Neural cell (in vitro differentiated cells): ENCODE measurements around the gene LMOD2. TPM values are rescaled to one million over a fixed set of nuclear protein-coding genes. Genes with fewer than 3 reads are reported as not detected.

Source experiments
- H2AFZ ChIP-seq: fragments of 200-600, 300-800 bp; sonication (generic), shearing (Covaris generic); 2 replicates; pipeline ENCODE4 v1.6.0; 2014; ENCODE audit warnings: low read depth, mild to moderate bottlenecking, antibody characterized with exemption, low read length, moderate library complexity
- H3F3A ChIP-seq: fragments of 200-600 bp; shearing (Covaris generic); 2 replicates; pipeline ENCODE4 v1.6.1; 2016; ENCODE audit warnings: mild to moderate bottlenecking, moderate library complexity, mixed read lengths, antibody characterized with exemption, low read length; ENCODE audit not compliant: insufficient read depth, poor library complexity, severe bottlenecking
- H3K27ac ChIP-seq: fragments of 200-600, 300-800 bp; sonication (generic), shearing (Covaris generic); 2 replicates; pipeline ENCODE4 v1.5.1; 2014; ENCODE audit warnings: mild to moderate bottlenecking, low read length, moderate library complexity
- H3K27me3 ChIP-seq: fragments of 300-800, 200-600 bp; sonication (generic), shearing (Covaris generic); 2 replicates; pipeline ENCODE4 v1.6.0; 2014; ENCODE audit warnings: mild to moderate bottlenecking, low read depth, low read length, moderate library complexity; ENCODE audit not compliant: insufficient read depth
- H3K36me3 ChIP-seq: fragments of 300-800, 200-600 bp; sonication (generic), shearing (Covaris generic); 2 replicates; pipeline ENCODE4 v1.5.1; 2014; ENCODE audit warnings: mild to moderate bottlenecking, antibody characterized with exemption, low read length, moderate library complexity; ENCODE audit not compliant: insufficient read depth
- H3K4me2 ChIP-seq: fragments of 300-800, 200-600 bp; sonication (generic), shearing (Covaris generic); 2 replicates; pipeline ENCODE4 v1.6.0; 2014; ENCODE audit warnings: mild to moderate bottlenecking, low read length
- H3K4me3 ChIP-seq: fragments of 300-800, 200-600 bp; sonication (generic), shearing (Covaris generic); 2 replicates; pipeline ENCODE4 v1.5.1; 2014; ENCODE audit warnings: mild to moderate bottlenecking, low read length, moderate library complexity
- H3K79me2 ChIP-seq: fragments of 200-600 bp; shearing (Covaris generic); replicated peaks from 2 replicates; pipeline ENCODE4 v1.6.0; 2014; ENCODE audit warnings: mild to moderate bottlenecking, low read length, moderate library complexity; ENCODE audit not compliant: insufficient read depth
- H3K9ac ChIP-seq: fragments of 300-800, 200-600 bp; sonication (generic), shearing (Covaris generic); 2 replicates; pipeline ENCODE4 v1.6.1; 2016; ENCODE audit warnings: mild to moderate bottlenecking, low read length, mixed read lengths
- H3K9me2 ChIP-seq: fragments of 200-600 bp; shearing (Covaris generic); 2 replicates; pipeline ENCODE4 v1.6.1; 2016; ENCODE audit warnings: mild to moderate bottlenecking, low read length, mixed read lengths; ENCODE audit not compliant: insufficient read depth
- H3K9me3 ChIP-seq: fragments of 200-600, 300-800 bp; sonication (generic), shearing (Covaris generic); 2 replicates; pipeline ENCODE4 v1.6.1; 2016; ENCODE audit warnings: mild to moderate bottlenecking, mixed run types, low read length, moderate library complexity, mixed read lengths
- H4K20me1 ChIP-seq: fragments of 200-600 bp; shearing (Covaris generic); 2 replicates; pipeline ENCODE4 v1.6.1; 2016; ENCODE audit warnings: mild to moderate bottlenecking, mixed run types; ENCODE audit not compliant: insufficient read depth
- CTCF ChIP-seq: fragments of 450-650 bp; IDR thresholded peaks from 2 replicates; pipeline ENCODE4 v1.5.1; 2014; ENCODE audit warnings: antibody characterized with exemption, mild to moderate bottlenecking, moderate library complexity; ENCODE audit not compliant: poor library complexity, severe bottlenecking
- EP300 ChIP-seq: fragments of 450-650 bp; conservative IDR thresholded peaks from 2 replicates; pipeline ENCODE4 v1.6.1; 2014; ENCODE audit warnings: antibody characterized with exemption, mild to moderate bottlenecking, moderate library complexity; ENCODE audit not compliant: poor library complexity, severe bottlenecking
- EZH2 ChIP-seq: fragments of 200-600, 300-800 bp; shearing (Covaris generic), sonication (generic); IDR thresholded peaks from 2 replicates; pipeline ENCODE4 v1.6.1; 2014; ENCODE audit warnings: antibody characterized with exemption, low read length, borderline replicate concordance, mild to moderate bottlenecking; ENCODE audit not compliant: insufficient read depth, poor library complexity, severe bottlenecking
- MXI1 ChIP-seq: fragments of 450-650 bp; conservative IDR thresholded peaks from 2 replicates; pipeline ENCODE4 v1.6.1; 2014; ENCODE audit warnings: antibody characterized with exemption, mild to moderate bottlenecking; ENCODE audit not compliant: poor library complexity, severe bottlenecking
- POLR2AphosphoS5 ChIP-seq: IDR thresholded peaks from 2 replicates; pipeline ENCODE4 v1.6.1; 2012
- RAD21 ChIP-seq: fragments of 450-650 bp; conservative IDR thresholded peaks from 2 replicates; pipeline ENCODE4 v1.6.1; 2014; ENCODE audit warnings: antibody characterized with exemption, mild to moderate bottlenecking, moderate library complexity
- REST ChIP-seq: IDR thresholded peaks from 2 replicates; pipeline ENCODE4 v1.6.1; 2012; ENCODE audit warnings: borderline replicate concordance
- SMC3 ChIP-seq: fragments of 450-650 bp; conservative IDR thresholded peaks from 2 replicates; pipeline ENCODE4 v1.6.1; 2014; ENCODE audit warnings: antibody characterized with exemption, mild to moderate bottlenecking, moderate library complexity; ENCODE audit not compliant: poor library complexity
- TAF1 ChIP-seq: IDR thresholded peaks from 2 replicates; pipeline ENCODE4 v1.6.1; 2012; ENCODE audit warnings: low read depth
- polyA plus RNA-seq: library from polyadenylated mRNA; depleted of rRNA; stranded (reverse); fragments of >200 nt; gene quantifications from 2 replicates; pipeline ENCODE4 v1.2.3, GENCODE V29; 2014

LMOD2 gene
- polyA plus RNA-seq, 1 donor from 2014 or later = not detected

- H3K79me2 ChIP-seq = no peaks in the 10 kb centered on the region
- TF ChIP-seq REST (no peak), TAF1 (no peak), EZH2 (no peak), POLR2AphosphoS5 (no peak), SMC3 (no peak), RAD21 (no peak), MXI1 (no peak), EP300 (no peak), CTCF (no peak)
- peaks cover 4% of the 10 kb centered on the region for H3K36me3 ChIP-seq
- no peak overlapping the region for H3K4me2 ChIP-seq
- H3F3A ChIP-seq = no peaks in the 10 kb centered on the region
- no peak overlapping the region for H2AFZ ChIP-seq
- H3K27ac ChIP-seq = no peak overlapping the region
- H3K9me3 ChIP-seq = no peaks in the 10 kb centered on the region
- no peak overlapping the region for H3K9ac ChIP-seq
- H3K4me3 ChIP-seq = no peak overlapping the region
- no peaks in the 10 kb centered on the region for H4K20me1 ChIP-seq
- no peaks in the 10 kb centered on the region for H3K9me2 ChIP-seq
- no peaks in the 10 kb centered on the region for H3K27me3 ChIP-seq
Measured at GRCh38 chr7:123677061-123677715, 21.5 kb downstream of the LMOD2 start.

GRCh38 chr7:123679614-123680013, 23.9 kb downstream of the LMOD2 start:
- Histone ChIP-seq H4K20me1 (no peaks in the 10 kb centered on the region), H3K27ac (no peak overlapping the region), H3K79me2 (no peaks in the 10 kb centered on the region), H3K27me3 (no peaks in the 10 kb centered on the region), H3K36me3 (peaks cover 5% of the 10 kb centered on the region), H3K4me2 (no peak overlapping the region), H3K4me3 (no peak overlapping the region), H3K9me2 (no peaks in the 10 kb centered on the region), H3K9ac (no peak overlapping the region), H2AFZ (no peak overlapping the region), H3F3A (no peaks in the 10 kb centered on the region), H3K9me3 (no peaks in the 10 kb centered on the region)
- TF ChIP-seq POLR2AphosphoS5 (no peak), CTCF (no peak), REST (no peak), MXI1 (no peak), SMC3 (no peak), TAF1 (no peak), EP300 (no peak), RAD21 (no peak), EZH2 (no peak)
